Esophagus squamous epithelium (tissue), 4 donors: ENCODE data around the gene TOB1.
A peak's percentile ranks its signal among the peaks of the same experiment; 100 is the strongest.

ENCODE experiments used
- CTCF ChIP-seq, 6 experiments: fragments of 450-650 bp in 4 of 6; fragments of 200-600 bp in 2 of 6; sonication (generic) in 2 of 6; IDR thresholded peaks; one replicate each; pipeline ENCODE4 v1.5.1; 2016 to 2019; ENCODE audit warnings: antibody characterized with exemption in 6 of 6, mild to moderate bottlenecking in 4 of 6, moderate library complexity in 4 of 6
- POLR2A ChIP-seq, 4 donors: fragments of 450-650 bp; IDR thresholded peaks; one replicate each; pipeline ENCODE4 v1.6.1; 2017; ENCODE audit warnings: antibody characterized with exemption in 4 of 4, mild to moderate bottlenecking in 4 of 4, moderate library complexity in 3 of 4

- TF ChIP-seq CTCF (IDR thresholded peaks at IDR 0.05): peak in 1 of 6 experiments; percentile 12
- no peak for TF ChIP-seq POLR2A (IDR thresholded peaks at IDR 0.05)
These were observed 1.5 kb downstream of the TOB1 start for GRCh38 chr17:50864747-50865059.
